ENCODE data around the gene ICOS.
A peak's percentile ranks its signal among the peaks of the same experiment; 100 is the strongest.
"Not testable (repeated sequence)": the region's sequence is repeated elsewhere in the genome, so short reads cannot be mapped to it uniquely, and the experiment has no call there.

Gene ICOS

DNA sequence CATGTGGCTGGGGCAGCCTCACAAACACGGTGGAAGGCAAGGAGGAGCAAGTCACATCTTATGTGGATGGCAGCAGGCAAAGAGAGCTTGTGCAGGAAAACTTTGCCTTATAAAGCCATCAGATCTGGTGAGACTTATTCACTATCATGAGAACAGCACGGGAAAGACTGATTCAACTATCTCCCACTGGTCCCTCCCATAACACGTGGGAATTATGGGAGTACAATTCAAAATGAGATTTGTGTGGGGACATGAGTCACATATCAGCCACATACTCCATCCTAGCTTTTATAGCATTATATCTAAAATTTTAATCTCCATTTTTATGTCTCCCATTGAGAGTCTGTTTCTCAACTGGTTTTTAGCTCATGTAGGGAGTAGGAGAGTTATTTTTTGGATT, 45.7 kb downstream of the ICOS start:
- no peak for DNase-seq

DNA sequence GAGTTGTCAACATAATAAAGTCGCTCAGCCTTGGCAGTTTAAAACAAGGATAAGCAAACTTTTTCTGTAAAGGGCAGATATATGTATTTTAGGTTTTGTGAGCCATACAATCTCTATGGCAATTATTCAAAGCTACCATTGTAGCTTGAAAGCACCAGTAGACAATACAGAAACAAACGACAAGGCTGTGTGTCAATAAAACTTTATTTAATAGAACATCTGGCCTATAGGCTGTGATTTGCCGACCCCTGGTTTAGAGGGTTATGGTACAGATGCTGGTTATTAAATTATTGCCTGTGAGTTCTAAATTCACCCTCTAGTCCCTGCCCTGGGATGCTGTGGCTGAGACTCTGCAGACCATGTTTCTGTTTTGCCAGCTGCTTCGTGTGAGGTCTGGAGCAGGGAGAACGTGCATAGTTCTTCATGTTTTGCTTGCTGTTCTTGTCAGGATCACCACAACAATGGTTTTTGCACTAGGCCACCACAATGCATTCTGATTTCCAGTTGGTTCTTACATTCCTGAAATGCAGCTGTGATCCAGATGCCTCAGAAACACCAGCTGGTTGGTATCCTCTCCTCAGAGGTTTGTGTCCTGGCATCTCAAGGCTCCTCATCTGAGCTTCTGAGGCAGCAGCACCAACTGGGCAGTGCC, 46.6 kb downstream of the ICOS start:
- DNase-seq = no peak

DNA sequence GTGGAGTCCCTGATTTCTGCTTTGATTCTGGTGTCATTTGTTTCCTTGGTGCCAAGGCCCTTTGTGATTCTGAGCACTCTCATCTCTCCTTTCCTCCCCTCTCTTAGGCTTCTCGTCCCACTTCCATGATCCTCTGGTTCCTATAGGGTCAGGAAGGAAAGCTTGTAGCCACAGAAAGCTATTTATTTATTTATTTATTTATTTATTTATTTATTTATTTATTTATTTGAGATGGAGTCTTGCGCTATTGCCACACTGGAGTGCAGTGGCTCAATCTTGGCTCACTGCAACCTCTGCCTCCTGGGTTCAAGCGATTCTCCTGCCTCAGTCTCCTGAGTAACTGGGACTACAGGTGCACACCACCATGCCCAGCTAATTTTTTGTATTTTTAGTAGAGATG, 49.4 kb downstream of the ICOS start:
- DNase-seq = not testable (repeated sequence)

DNA sequence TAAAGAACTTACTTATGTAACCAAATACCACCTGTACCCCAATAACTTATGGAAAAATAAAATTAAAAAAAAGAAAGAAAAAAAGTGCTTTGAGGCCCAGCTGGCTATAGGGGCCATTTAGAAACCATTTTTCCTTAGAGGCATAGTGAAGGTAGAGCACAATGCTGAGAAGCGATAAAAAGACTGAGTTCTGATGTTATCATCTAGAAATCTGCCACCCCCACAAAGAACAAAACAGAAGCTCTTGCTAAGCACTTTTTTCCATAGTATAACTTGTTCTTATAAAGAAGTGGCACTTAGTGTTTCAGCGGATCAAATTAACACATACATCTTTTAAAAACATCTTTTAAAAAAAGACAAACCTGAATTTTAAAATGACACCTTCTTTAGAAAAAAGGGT, 51.4 kb downstream of the ICOS start:
- DNase-seq = no peak

DNA sequence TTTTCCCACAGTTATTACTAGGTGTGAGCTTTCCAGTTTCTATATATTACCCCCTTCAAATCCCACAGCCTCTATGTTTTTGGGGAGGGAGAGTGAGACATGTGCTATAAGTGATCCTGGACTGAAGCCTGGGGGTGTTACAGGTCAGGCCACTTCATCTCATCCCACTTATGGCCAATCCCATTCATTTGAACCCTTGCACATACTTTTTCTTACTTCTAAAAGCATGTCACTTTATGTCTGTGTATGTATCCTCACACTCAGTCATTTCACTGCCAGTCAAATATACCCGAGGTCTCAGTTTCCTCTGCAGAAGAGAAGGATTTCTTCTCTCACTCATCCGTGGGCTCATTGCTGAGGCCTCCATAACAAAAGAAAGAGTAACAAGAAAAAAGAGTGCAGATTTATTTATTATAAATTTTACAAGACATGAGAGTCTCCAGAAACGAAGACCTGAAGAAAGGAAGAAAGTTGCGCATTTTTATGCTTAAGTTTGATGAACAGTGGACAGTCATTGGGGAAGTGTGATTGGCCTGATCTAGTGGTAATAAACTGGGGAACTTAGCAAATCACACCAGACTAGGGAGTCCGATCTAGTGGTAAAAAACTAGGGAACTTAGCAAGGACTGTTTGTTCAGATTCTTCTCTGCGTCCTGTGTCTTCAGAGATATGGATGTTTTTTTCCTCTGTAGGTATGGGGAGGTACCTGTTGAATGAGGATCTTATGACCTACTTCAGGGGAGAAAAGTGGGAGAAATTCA, 52.1 kb downstream of the ICOS start:
- peak; percentile 57 for DNase-seq

DNA sequence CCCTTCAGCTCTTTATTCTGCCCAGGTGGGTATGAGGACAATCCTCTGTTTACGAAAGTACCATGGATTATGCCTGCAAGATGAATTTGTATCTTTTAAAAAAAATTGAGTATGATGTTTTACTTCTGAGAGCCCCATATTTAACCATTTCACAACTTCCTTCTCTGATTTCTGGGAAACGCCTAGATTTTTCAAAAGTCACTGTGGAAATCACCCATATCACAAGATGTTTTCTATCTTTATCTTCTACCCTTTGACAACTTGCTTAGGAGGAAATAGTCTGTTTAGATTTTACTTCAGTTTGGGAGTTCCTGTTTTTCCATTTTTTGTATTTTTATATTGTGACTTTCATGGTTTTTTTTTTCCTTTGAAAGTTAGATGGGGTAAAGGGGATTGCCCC, 53.0 kb downstream of the ICOS start:
- no peak for DNase-seq

DNA sequence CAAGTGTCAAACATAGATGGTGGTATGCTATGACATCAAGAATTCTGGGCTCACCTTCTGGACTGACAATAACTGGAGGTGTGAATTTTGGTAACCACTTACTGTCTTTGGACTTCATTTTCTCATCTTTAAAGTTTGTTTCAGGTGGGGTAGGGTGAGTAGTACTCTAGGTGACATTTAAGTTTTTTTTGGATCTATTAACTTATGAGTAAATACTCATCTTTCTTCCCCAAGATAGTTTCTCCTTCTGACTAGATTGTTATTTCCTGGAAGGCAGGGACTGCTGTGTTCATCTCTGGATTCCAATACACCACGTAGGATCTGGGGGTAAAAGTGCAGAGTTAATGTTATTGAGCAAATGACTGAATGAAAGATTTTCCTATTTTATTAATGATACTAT, 55.9 kb downstream of the ICOS start:
- peak; percentile 69 for DNase-seq

DNA sequence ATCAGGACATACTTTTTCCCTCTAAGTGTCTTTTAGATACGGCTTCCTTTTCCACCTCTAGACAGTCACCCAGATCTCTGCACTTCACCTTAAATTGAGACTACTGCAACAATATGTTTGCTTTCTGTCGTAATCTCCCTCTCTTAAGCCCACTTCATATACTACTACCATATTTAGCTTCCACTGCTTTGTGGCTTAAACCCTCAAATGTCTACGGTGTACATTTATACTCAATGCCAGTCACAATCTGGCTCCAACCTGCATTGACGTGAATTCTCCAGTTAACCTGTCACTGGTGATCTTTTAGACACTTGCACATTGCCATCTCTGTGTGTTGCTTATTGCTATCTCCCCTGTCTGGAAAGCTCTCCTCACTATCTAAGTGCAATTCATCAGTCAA, 56.4 kb downstream of the ICOS start:
- DNase-seq = no peak

DNA sequence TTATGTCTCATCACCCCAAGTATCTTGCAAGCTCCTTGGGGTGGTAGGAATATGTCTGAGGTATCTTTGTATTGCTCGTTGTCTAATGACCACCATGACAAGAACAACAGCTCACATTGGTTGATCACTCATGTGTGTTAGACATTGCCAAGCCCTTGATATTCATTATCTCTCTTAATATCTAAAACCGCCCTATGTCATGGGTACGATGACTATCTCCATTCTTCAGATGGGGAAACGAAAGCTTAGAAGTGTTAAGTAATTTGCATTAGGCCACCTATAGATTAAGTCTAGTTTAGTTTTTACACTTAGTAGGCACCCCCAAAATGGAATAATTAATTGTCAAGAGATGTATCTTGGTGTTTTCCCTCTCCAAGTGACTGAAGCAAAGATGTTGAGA, 57.0 kb downstream of the ICOS start:
- peak; percentile 64 for DNase-seq

DNA sequence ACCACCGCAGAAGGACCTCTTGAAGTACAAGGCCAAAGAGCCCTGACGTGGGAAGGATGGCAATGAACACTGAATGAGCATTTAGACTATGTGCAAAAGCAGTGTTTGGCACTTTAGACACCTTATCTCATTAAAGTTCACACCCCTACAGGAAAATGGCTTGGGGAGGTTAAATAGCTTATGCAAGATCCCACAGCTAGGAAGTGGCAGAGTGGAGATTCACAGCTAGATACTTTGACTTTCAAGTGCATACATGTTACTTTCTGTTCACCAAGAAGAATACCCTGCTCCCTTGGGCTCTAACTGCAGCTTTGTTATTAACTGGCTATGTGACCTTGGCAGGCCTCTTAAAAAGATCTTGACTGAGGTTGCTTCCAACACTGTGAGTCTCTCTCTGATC, 58.2 kb downstream of the ICOS start:
- DNase-seq = peak; percentile 68

DNA sequence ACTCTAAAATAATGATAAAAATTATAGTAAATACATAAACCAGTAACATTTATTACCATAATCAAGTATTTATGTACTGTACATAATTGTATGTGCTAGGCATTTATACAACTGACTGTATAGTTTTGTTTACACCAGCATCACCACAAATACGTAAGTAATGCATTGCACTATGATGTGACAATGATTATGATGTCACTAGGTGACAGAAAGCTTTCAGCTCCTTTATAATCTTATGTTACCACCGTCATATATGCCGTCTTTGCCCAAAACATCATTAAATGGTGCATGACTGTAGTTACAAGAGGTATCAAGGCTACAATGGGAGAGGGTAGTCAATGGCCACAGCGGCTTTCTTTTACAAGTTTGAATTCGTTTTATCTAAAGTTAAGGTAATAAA, 60.1 kb downstream of the ICOS start:
- no peak for DNase-seq

DNA sequence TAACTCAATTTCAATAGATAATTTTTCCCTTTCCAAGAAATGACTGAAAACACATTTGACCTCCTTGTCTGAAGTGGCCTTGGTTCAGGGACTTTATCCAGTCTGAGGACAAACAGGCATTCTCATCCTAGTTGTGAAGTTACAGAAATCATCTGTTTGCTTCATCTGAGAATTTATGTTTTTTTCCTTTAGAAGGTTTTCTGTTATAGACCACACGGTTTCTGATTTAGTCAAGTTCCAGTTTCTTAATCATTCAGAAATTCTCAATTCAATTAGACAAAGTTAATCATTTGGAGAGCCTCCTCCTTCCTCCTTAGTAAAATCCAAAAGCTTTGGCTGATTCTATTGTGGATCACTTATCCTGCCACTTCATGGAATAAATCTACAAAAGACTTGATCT, 60.9 kb downstream of the ICOS start:
- DNase-seq = peak; percentile 73

DNA sequence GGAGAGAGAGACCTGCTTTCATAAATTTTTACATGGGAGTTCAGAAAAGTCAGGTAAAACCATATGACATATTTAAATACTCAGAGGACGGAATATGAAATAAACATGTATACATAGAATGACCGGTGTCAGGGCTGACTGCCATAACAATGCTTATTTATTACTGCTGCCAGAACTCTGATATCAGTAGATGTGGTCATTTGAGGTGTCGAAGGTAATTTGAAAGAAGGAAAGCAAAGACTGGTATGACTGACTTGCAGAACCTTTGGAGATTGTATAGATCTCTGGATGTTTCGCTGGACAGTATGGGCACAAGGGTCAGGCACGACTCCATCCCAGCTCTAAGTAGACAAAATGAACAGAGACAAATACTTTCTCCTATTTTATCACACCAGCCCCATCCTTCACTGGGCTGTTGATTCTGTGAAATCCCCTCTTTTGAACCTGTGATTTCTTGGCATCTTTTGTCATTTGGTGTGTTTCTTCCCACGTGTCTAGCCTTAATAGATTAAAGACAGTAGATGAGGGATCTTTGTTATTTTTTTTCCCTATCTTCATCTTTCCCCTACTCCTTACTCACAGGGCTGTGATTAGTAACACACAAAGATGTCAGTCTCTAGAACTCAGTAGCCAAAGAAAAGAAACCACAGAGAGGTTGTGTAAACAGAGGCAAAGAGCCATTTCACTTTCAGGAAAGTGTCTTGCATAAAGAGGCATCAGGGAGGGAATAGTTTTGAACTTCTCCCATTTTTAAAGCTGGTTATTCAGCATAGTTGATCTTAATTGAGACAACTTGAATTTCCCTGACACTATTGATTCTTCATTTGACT, 61.6 kb downstream of the ICOS start:
- peak; percentile 62 for DNase-seq

DNA sequence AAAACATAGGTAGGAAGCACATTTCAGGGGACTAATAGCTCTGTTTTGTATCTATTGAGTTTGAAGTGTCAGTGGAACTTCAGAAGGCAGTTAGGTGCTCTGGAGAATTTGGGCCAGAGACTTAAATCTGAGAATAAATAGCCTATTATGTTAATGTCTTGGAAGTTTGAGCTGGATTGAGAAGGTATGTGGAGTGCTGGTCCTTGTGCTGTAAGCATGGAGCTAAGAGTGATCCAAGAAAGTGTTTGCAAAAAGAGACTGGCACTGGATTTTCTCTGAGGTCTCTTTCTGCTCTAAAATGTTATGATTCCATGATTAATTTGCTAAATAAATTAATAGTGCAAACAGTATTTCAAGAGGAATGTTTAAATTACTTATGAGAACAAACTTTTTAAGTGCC, 63.3 kb downstream of the ICOS start:
- no peak for DNase-seq

DNA sequence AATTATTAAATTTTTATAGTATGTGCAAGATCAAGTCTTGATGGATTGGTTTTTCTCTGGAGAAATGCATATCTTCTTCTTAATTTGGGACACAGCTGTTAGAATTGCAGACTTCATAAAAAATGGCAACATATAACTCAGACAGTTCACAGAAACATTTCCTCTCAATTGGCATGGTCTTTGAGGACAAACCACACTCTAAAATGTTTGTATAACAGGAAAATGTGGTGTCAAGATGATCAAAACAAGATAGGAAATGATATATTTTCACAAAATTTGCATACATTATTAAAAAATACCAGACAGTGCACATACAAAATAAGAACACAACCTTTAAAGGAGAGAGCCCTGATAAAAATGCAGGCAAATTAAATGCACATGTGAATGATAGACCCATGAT, 63.9 kb downstream of the ICOS start:
- no peak for DNase-seq

DNA sequence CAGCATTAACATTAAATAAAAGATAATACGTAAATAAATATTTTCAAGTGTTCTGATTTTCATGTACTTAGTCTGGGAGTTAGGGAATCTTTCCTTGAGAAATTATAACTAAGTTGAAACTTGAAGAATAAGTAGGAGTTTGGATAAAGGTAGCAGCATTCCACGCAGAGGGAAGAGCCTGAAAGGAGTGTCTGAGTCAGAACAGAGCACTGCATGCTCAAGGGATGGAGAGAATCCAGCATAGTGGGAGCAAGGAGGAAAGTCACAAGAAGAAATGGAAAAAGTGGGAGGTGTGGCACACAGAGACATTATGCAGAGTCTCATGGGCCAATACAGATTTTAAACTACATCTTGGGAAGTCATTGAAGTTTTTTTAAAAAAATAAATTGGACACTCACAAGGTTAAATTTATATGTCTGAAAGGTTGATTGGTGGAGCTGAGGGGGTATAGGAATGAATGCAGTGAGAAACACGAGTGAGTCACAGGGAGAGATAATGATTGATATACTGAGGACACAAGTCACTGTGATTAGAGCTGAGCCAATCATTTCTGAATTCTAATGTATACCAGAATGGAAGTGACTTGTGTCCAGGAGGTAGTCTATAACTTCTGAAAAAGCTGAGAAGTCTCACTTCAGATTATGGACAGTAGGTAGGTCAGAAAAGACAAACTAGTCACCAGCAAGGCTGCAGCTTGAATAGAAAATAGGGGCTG, 66.9 kb downstream of the ICOS start:
- no peak for DNase-seq

DNA sequence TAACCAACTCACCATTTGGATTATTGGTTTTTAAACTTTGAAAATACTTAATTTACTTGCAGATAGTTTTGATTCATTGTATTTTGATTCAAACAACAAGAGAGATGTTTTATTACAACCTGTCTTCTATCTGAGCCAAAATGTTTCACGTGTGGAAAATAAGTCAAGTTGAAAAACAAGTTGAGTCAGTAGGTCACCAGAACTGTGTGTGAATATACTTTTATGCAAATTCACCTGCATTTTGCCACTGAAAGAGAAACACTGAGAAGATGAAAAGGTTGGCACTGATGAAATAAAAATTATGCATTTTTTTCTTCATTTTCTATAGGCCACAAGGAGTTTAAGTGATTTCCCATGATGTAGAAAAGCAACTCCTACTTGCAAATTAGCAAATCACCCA, 68.3 kb downstream of the ICOS start:
- DNase-seq = peak; percentile 54

DNA sequence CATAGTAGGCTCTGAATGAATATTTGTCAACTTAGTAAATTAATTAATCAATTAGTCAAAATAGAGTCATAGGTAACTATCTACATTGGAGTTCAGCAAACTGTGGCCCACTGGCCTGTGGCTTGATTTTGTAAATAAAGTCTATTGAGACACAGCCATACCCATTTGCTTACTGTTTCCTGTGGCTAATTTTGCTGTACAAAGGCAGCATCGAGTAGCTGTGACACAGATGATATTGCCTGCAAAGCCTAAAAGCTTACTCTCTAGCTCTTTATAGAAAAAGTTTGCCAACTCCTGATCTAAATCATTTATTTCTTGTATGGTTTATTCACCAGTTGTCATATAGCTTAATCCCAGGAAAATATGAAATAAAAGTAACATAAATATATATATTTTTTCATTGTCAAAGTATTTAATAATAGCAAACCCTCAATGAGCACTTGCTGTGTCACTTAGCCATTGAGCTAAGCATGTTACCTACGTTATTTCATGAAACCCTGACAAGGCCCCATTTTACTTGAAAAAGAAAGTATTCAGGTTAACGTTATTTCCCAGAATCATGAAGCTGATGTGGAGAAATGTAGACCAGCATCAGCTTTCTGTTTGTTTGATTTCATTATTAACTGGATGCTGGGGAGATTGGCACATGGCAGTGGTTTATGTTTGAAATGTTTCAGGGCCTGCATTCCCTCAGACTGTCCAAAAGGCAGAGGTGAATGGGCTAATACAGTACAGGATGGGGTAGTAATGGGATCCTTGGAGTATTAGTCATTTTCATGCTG, 69.6 kb downstream of the ICOS start:
- DNase-seq = peak; percentile 67

DNA sequence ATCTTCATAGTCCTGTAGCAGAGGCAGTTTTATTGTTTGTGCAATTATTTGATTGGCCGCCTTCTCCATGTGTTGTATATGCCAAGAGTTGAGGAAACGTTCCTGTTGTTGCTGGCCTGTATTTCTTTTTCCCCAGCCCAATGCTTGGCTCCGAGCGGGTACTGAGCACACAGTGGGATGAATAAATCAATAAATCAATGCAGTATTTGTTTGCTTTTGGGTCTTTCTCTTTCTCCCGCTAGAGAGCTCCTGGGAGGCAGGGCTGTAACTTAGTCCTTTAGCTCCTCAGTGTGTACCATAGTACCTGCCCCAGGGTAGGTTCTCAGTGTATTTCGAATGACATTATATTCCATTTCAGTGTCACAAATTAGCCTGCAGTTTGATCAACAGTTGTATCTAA, 71.8 kb downstream of the ICOS start:
- no peak for DNase-seq

DNA sequence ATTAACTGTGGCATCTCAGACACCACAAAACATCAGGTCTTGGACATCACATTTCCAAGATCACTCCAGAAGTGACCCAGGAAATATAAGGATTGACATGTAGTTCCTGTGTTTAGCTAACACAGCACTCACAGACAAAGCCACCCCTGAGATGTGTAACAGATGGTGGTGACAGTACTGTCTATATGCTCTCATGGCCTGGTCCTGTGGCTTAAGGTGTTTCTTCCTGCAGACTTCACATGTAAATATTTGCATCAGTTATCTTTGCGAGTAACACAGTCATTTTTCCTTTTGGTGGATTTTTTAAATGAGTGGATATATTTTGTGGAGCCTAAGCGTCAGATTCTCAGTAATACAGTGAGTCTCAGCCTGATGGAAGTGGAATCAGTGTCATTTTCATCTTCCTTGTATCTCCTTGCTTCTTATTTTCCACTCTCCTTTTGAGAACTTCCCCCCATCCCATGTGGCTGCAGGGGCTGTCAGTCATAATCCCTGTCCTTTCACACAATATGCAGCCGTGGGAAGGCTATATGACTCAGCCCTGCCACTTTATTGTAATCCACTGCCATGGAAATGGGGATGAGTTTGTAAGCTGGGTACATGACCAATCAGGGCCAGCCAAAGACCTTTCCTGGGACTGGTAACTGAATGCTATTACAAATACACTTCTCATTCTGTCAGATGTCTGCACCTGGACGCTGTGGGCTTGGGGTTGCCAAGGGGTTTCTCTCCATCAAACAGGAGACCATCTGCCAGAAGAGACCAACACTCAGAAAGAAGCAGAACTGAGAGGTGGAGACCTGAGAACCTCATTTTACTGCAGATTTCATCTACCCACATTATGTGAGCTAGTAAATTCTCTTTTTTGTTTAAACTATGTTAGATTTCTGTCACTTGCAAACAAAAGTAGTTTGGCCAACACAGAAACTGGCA, 74.3 kb downstream of the ICOS start:
- peak; percentile 70 for DNase-seq
